HG02884 (cell line): ENCODE results near the gene TFF2.

Experiments used
- ATAC-seq: cut with Tn5 transposase; IDR thresholded peaks from one replicate; pipeline ENCODE4 v1.9.1; 2021; ENCODE audit warnings: mild to moderate bottlenecking, moderate library complexity; ENCODE audit not compliant: unreplicated experiment

The TFF2 gene

DNA sequence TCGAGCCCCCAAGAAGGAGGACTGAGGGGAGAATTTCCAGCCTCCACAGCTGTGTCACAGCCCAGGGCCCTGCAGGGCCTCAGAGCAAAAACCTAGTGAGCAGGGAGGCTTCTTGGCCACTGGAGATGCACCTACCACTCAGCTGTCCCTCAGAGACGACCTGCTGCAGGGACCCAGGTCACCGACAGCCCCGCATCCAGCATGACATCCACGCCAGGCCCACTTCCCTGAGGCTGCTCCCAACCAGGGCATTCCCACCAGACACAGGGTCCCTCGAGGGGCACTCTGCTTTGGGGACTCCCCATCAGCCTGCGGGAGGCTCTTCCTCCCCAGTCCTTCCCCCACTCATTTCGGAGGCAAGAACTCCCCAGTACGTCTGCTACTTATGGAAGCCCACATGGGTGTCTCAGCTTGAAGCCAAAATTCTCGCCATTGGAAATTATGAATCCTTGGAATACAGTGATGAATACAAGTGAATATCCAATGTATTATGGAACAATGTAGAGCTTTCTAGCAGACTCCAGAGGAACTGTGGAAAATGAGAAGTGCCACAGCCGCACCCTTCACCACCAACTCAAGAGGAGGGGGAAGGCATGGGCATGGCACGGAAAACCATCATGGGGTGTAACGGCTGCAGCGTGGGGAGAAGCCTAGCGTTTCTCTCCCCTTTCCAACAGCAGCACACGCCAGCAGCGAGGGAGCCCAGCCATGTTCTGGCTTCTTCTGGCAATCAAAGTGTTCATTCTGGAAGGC is 42.5 kb downstream of the TFF2 start:
- ATAC-seq, result no peak

DNA sequence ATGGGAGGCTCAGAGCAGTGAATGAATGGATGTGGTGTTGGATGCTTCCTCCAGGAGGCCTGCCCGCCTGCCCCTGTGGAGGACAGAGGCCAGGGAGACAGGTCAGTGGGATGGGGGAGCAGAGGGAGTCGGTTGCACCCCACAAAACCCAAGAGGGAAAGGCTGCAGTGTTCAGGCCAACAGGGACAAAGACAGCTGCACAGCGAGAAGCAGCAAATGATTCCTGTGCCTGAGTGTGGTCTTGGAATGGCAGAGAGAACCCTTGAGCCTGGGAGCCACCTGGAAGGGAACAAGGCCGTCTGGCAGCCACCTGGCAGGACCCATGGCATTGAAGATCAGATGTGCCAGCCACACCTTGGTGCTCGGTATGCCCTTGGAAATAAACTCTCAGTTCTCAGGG is 43.7 kb downstream of the TFF2 start:
- ATAC-seq, result no peak

DNA sequence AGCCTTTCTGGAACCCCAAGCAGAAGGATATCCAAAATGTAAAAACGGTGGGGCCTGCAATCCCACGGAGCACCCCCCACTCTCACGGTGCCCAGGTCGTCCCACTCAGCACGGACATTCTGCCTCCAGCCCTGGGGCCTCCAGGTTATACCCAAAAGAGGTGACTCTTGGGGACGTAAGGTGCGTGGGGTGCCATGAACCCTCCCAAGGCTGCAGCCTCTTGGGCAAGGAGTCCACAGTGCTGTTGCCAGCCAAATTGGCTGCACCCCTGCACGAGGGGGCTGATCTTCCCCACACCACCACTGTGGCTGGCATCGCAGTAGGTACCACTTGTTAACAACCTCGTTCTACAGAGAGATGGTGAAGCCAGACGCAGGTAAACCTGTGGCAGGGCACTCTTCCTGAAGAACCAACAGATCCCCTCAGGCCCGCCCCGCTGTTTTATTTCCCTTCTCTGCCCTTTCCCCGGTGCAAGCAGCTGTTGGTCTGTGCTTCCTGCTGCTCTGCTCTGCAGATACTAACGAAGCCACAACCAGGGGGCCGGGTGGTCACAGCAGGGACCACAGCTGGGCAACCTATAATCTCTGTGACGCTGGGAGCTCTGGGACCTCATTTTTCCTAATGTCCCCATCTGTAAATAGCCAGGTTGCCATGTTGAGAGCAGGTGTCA is 44.3 kb downstream of the TFF2 start:
- ATAC-seq, result no peak

DNA sequence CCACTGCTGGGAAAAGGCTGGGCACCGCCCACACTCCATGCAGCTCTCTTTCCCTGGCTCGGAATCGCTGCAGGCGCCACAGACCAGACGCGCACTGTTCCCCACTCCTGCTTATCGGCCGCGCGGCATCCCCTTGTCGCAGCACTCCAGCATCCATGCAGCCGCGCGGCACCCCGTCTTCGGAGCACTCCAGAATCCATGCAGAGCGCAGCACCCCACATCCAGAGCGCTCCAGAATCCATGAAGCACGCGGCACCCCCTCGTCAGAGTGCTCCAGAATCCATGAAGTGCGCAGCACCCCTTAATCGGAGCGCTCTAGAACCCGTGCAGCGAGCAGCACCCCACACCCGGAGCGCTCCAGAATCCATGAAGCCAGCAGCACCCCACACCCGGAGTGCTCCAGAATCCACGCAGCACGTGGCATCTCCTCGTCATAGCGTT is 45.1 kb downstream of the TFF2 start:
- ATAC-seq, result no peak

DNA sequence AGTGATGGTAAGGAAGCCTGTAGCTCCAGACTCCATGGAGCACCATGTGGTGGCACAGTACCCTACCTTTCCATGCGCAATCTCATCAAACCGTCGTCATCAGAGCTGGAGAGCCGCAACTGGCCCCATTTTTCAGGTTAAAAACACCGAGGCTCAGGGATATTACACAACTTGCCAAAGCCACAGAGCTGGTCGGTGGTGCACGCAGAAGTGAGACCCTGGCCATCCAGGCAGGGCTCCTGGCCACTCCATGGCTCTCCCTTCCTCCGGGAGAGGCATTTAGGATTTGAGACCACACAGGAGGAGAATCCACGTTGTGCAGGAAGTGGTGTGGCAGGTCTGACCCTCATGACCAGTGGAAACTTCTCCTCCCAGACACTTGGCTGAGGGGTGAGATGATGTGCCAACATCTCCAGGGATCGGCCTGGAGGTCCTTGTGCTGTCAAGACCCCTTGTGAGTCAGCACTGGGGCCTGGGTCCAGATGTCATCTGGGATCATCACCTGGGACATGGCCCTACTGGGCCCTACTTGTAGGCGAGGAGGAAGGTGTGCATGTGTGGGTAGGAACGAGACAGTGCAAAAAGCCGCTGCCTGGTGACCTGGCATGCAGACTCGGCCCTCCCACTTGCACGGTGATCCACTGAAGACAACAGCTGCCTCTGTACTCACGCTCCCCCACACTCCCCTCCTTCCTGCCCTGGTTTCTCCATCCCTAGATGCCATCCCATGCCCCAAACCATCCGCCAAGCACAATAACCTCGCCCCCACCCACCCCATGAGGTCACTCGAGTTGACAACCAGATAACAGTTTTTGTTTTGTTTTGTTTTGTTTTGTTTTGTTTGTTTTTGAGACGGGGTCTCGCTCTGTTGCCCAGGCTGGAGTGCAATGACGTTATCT is 46.0 kb downstream of the TFF2 start:
- ATAC-seq, result no peak

DNA sequence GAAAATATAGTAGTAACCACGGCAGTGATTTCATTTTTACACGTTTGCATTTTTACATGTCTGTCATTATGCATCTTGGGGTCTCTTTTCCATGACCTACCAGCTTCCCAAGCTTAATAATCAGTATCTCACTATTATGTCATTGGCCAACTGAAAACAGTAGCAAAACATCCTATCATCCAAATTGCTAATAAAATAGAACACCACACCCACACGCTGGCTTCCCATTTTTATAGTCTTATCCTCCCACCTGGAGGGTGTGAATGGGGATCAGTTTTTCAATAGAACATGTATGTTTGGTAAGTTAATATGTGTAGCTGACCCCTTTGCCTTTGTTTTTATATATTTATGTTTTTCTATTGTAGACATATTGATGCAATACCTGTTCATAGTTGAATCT is 47.4 kb downstream of the TFF2 start:
- ATAC-seq, result no peak

DNA sequence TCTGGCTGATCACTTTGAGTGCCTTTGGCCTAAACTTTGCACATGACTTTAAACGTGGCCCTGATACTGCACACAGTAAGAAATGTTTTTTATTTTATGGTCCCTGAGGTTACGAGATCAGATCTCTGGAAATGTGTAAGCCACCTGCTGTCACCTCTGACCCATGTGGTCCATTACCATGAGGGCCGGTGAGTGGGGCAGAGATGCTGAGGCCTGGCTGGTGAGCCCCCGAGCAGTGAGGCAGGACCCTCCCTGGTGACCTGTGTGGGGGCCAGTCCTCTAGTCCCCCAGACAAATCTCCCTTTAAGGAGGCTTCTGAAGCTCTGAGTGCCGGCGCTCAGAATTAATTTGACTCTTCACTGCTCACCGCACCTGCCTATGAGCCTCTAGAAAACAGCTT is 48.0 kb downstream of the TFF2 start:
- no peak for ATAC-seq

DNA sequence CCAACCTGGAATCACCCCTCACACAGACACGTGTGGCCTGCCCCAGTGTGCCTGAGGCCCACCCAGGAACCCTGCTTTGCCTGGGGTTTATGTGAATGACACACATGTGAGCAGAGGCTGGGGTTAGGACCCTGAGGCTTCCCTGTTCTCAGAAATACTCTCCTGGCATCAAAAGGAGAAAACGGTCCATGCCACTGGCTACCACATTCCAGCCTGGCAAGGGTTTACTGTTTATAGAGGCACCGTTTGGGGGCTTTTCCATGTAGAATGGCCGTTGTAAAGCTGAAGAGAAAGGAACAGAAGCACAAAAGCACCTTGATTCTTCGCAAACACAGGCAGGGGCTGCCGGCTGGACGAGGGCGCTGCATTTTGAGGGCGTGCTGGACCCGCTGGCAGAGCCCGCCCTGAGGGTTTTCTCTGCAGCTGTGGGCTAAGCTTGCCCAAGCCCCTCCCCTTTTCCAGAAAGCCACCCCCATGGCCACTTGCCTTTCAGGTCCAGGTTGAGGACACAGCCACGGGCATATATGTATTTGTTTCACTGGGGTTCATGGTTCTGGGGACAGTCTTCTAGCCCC is 48.6 kb downstream of the TFF2 start:
- ATAC-seq, result no peak

DNA sequence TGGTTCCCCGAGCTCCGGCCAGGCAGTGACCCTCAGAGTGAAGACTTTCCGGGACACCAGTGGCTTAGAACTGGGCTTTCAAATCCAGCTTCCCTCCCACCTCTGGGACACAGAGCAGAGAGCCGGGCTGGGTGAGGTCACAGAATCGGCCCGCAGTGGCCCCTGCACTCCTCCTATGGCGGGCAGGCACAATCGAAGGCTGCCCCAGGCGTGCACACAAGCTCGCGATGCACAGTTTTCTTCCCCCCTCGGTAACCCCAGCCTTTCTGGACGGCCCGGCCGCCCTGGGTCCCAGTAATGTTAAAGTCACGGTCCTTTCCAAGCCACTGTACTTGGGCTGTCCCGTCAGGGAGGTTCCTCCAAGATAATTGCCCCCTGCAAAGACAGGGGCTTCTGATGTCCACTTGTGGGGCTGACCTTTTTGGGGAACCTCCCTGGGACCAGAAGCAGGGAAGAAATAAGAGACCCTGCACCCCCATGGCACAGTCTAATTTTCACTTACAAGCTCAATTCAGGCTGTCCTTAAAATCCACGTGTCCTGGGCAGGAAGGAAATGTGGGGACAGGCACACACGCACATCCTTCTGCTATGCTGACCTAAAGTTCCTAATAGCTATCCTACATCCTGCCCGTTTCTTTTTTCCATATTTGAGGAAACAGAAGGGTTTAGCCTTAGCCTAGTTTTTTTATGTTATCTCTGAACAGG is 49.3 kb downstream of the TFF2 start:
- no peak for ATAC-seq

DNA sequence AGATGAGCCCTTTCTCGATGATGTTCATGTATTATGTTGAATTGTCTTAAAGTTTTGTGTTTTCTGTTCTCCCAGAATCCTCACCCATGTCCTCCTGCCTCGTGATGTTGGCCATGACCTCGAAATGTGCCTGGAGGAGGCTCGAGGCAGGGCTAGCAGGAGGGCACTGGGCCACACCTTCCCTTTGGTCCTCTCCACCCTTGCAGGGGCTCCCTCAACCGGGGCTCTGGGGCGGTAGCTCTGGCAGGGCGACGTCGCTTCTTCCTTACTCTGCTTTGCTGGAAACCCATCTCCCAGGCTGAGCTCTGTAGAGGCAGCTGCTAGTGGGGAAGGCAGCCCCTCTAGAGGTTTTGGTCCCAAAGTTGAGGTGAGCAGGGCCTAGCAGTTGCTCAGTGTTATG is 49.8 kb downstream of the TFF2 start:
- ATAC-seq, result no peak

DNA sequence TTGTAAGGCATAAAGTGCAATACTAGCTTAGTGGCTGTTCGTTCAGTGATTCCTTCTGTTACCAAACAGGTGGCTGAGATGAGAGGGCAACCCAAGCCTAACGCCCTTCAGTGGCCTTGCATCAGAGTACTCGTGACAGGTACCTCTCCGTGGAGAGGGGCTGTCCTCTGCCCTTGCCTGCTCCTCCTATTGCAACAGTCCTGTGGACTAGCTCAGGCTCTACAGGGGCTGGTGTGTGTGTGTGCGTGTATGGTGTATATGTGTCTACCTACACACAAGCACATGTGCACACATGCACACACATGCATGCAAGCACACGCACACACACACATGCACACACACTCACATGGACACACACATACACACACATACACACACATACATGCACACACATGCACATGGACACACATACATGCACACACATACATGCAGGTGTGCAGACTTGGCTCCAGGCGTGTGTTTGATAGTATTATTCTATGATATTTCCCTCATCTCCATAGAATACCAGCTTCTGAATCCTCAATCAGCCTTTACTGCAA is 50.7 kb downstream of the TFF2 start:
- ATAC-seq, result no peak

DNA sequence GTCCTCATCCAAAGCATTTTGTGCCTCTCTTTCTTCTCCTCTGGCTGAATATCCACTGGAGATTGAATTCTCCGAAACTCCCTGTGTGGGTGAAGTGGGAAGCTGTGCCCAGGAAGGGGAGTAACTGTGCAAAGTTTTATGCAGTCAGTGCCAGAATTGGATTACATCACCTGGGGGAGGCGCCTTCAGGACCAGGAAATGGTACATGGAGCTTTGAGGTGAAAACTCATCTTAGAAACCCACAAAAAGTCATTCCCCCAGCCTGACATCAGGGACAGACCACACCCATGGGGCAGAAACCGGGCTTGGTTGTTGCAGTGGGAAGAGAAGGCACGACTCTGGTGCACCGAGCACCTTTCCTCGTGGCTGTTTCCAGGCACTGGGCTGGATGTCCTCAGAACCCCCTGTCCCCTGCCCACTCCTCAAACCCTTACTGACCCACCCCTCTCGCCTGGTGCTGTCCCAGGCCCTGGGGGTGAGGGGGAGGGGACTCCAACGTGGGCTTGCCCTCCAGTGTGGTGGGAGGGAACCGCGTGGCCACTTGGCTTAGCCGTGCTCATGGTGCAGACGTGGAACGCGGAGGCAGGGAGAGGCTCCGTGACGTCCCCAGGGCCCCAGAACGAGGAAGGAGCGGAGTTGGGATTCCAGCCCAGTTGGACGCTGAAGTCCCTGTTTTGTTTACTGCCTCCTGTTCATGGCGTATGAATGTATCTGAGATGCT is 51.3 kb downstream of the TFF2 start:
- no peak for ATAC-seq

DNA sequence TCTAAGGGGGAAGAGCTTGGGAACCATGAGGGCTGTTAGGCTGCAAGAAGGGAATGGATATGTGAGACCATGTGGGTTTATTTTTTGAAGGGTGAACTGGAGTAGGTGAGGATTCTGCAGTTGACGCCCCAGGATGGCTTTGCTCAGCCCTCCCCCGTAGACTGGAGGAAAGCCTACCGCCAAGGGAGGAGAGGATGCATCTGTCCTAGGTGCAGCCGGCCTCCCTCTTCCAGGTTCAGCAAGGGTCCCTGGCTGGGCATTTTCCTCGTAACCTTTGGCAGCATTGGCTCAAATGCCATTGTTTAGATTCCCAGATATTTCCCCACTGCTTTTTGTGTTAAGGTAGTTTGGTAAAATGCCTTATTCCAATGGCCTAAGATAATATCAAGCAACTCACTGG is 52.1 kb downstream of the TFF2 start:
- no peak for ATAC-seq

DNA sequence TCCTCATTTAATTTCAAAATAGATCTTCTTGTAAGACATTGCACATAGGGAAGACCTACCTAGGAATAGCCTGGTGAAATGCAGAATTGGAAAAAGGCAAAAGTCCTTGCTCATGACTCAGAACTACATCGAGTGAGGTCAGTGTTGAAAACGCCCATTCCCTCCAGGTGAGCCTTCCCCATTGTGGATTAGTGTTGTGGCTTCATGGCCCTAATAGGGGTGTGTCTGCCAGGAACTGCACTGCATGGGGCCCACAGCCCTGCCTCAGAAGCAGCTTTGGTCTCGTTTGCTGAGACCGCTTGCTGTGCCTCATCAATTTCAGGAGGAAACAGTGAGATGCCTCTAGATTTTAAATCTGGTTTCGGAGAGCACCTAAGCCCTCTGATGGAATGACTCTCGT is 52.6 kb downstream of the TFF2 start:
- ATAC-seq, result no peak

DNA sequence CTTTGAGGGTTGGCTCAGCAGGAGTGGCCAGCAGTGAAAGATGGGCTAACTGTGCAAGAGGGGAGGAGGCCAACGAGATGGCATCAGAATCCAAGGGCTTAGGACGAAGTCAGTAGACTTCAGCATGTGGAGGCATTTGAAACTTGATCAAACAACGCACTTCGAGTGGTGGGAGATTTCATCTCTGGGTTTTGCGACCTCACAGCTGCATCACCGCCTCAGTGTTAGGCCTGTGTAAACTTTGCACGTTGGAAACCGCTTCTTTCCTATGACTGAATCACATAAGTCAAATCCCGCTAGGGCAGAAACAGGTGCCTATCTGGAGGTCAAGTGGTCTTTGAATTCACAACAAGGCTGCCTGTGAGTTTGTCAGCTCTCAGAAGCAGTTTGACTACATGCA is 53.4 kb downstream of the TFF2 start:
- no peak for ATAC-seq

DNA sequence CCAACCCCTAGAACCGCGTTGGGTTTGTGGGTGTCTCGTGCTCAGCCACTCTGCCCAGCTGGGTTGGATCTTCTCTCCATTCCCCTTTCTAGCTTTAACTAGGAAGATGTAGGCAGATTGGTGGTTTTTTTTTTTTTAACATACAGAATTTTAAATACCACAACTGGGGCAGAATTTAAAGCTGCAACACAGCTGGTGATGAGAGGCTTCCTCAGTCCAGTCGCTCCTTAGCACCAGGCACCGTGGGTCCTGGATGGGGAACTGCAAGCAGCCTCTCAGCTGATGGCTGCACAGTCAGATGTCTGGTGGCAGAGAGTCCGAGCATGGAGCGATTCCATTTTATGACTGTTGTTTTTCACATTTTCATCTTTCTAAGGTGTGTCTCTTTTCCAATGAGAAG is 54.3 kb downstream of the TFF2 start:
- ATAC-seq, result no peak
